Astrocyte of the cerebellum (primary cell): ENCODE data around the gene DMD.

Experiments used
- DNase-seq: peaks from one replicate; pipeline ENCODE4 v3.0.0-alpha.2; 2011; ENCODE audit warnings: low read depth
- H3K4me3 ChIP-seq: 2 replicates; pipeline ENCODE4 v1.5.1; 2011; ENCODE audit warnings: mild to moderate bottlenecking, low read depth, low read length, moderate library complexity
- CTCF ChIP-seq: IDR thresholded peaks from 2 replicates; pipeline ENCODE4 v1.5.1; 2012; ENCODE audit warnings: low read length, low read depth, moderate library complexity, mild to moderate bottlenecking; ENCODE audit errors: missing control alignments
- in situ Hi-C: cut with HindIII; loops from 2 replicates; pipeline ENCODE4 v1.10.0; 2017; ENCODE audit warnings: low sequenced_read_pairs

DMD gene

DNA sequence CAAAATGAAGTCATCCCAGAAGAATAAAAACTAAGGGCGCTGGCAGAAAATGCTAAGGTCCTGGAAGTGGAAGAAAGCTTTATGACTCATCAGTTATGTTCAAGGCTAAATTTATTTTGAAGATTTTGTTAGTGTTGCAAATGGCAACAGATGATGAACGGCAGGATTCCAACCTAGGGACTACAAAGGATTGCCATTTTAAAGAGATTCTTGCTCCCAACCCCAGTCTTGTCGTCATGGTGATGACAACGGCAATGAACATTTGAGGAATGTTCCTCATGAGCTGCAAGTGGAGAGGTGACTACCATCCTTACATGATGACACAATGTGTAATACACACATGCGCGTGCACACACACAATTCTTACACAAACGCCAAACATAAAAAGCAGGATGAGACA is 2085.1 kb downstream of the DMD start:
- H3K4me3 ChIP-seq = no peak overlapping the region
- peak; percentile 13 for DNase-seq
- TF ChIP-seq CTCF = no peak
- in situ Hi-C loops = no loop called here

DNA sequence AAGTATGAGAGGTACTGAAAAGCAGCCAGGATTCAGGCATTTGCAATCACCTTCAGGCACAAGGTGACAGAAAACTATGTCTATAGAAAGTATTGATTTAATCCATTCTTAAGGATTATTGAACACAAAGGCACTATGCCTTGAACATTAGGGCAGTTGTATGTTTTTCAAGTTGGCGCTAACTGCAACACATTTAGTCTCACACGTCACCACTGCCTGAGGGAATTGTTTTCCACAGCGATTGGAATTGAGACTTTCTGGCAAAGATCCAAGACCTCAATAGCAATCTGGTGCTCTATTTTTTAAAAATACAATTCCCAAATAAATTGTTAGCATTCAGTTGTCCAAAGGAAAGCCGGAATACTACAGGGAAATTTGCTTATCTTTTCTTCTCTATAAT is 2086.8 kb downstream of the DMD start:
- in situ Hi-C loops = no loop called here
- DNase-seq = no peak
- no peak overlapping the region for H3K4me3 ChIP-seq
- TF ChIP-seq CTCF = no peak

GRCh38 chrX:31123335-31123734 is 2088.0 kb downstream of the DMD start:
- no peak for TF ChIP-seq CTCF
- in situ Hi-C loops = no loop called here
- H3K4me3 ChIP-seq = no peak overlapping the region

DNA sequence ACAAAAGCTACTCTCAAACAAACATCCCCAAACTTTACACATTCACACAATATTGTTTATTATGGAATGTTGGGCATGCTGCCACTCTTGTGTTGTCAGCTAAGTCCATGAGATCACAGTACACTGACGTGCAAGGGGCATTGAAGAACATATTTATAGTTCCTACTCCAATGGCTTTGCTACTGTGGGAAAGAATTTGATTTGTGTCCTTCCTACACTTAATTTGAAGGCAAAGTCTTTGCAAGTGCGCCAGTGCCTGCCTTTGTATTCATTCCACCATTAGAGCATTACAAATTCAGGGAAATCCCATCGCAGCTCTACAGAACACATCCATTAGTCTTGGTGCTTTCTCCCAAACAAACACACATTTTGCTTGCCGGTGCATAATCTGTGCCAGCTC is 2094.1 kb downstream of the DMD start:
- no peak for DNase-seq
- in situ Hi-C loops = no loop called here

More at GRCh38 chrX:31123335-31123734, 2088.0 kb downstream of the DMD start:
- no peak for DNase-seq

GRCh38 chrX:31115398-31115797 is 2096.0 kb downstream of the DMD start:
- in situ Hi-C loops = no loop called here
- TF ChIP-seq CTCF = no peak
- H3K4me3 ChIP-seq = no peak overlapping the region
- DNase-seq = no peak

More for the DNA sequence above, 2094.1 kb downstream of the DMD start:
- H3K4me3 ChIP-seq = no peak overlapping the region
- no peak for TF ChIP-seq CTCF

- no peak for DNase-seq
- no peak for TF ChIP-seq CTCF
- in situ Hi-C loops = no loop called here
- H3K4me3 ChIP-seq = no peak overlapping the region
These were observed 2096.5 kb downstream of the DMD start for GRCh38 chrX:31114858-31115257.
